KOPT-K1 (cell line): ENCODE results near the gene EXOC3L4.
"Not testable (repeated sequence)": the region's sequence is repeated elsewhere in the genome, so short reads cannot be mapped to it uniquely, and the experiment has no call there.

Source experiments
- H3K27ac ChIP-seq: fragments of 200-600 bp; sonication (generic); 2 replicates; pipeline ENCODE4 v1.5.1; 2016; ENCODE audit warnings: antibody characterized with exemption, mild to moderate bottlenecking, low read depth, low read length; ENCODE audit not compliant: poor library complexity, severe bottlenecking
- H3K36me3 ChIP-seq: fragments of 200-600 bp; sonication (generic); 2 replicates; pipeline ENCODE4 v1.5.1; 2017; ENCODE audit warnings: antibody characterized with exemption, mild to moderate bottlenecking, low read length, moderate library complexity; ENCODE audit not compliant: insufficient read depth
- H3K9me3 ChIP-seq: fragments of 200-600 bp; sonication (generic); 2 replicates; pipeline ENCODE4 v1.5.1; 2017; ENCODE audit warnings: antibody characterized with exemption, low read length, mild to moderate bottlenecking; ENCODE audit not compliant: insufficient read depth, poor library complexity, severe bottlenecking

The EXOC3L4 gene

DNA sequence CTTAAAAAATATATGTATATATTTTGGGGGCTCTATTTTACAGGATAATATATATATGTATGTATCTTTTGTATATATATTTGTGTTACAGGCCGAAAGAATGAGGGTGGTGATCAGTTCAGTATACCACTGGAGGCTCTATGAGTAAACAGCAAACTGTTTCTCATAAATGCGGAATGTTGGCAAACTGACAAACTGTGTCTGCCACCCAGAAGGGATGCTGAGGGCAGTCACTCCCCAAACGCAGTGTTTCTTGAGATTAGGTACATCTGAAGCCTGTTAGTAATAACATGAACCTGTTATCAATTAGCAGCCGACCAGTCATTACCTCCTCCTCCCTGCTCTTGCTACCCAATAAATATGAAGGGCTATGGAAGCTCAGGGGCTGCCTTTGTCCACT, 49.6 kb downstream of the EXOC3L4 start:
- Histone ChIP-seq H3K27ac (no peak overlapping the region), H3K36me3 (no peaks in the 10 kb centered on the region), H3K9me3 (no peaks in the 10 kb centered on the region)

DNA sequence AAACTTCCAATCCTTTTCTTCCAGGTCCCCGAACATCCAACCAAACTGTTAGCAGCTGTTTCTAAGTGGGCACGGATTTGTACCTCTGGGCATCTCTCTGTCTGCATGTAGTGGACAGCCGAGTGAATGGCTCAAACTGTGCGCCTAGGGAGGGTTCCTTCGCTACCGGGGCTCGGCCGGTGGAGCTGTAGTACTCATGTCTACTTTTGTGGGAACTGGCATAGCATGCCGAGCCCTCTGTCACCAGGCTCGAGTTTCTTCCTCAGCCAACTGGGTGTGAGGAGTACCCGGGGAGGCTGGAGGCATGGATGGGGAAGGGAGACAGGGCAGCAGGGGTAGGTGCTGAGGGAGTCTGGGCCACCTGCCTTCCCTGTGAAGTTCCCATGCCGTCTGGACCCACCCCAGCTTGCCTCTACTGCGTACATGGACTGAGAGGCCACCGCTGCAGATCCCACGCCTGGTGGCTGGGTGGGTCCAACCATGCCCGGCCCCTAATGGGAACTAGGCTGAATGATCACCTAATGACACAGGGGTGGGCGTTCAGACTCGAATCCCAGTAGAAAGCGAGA, 51.7 kb downstream of the EXOC3L4 start:
- H3K36me3 ChIP-seq: no peaks in the 10 kb centered on the region
- H3K27ac ChIP-seq: no peak overlapping the region
- H3K9me3 ChIP-seq: no peaks in the 10 kb centered on the region

- no peak overlapping the region for H3K27ac ChIP-seq
- H3K36me3 ChIP-seq: no peaks in the 10 kb centered on the region
- no peaks in the 10 kb centered on the region for H3K9me3 ChIP-seq
Measured at GRCh38 chr14:103149351-103150237, 55.1 kb downstream of the EXOC3L4 start.

DNA sequence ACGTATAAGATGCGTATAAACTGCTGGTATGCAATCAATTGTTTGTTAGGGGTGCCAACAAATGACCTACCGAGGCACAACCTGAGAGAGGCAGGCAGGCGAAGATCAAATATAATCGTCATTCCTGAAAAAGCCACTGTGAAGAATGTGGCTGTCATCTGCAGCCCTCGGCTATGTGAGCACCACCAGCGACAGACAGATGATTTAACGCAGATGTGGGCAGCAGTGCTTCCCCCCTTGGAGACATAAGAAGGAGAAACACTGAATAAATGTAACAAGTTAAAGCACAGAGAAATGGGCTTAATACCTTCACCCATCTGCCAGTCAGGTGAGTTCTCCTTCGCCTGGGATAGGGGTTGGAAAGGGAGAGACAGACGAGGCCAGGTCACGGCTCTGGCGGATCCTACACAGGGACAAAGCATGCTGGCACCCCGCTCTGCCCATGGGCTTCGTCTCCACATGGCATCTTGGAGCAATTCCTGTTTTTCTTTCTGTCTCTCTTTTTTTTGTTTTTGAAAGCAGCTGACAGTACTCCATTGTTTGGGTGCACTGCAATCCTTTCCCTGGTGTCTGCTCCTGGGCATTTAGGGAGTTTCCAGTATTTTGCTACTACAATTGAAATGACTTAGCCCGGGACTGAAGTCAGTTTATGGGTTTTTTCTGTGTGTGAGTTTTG, 56.9 kb downstream of the EXOC3L4 start:
- H3K36me3 ChIP-seq: no peaks in the 10 kb centered on the region
- H3K9me3 ChIP-seq: no peaks in the 10 kb centered on the region
- H3K27ac ChIP-seq: no peak overlapping the region

- H3K27ac ChIP-seq: no peak overlapping the region
- no peaks in the 10 kb centered on the region for H3K36me3 ChIP-seq
- no peaks in the 10 kb centered on the region for H3K9me3 ChIP-seq
Measured at GRCh38 chr14:103155010-103155409, 60.5 kb downstream of the EXOC3L4 start.

DNA sequence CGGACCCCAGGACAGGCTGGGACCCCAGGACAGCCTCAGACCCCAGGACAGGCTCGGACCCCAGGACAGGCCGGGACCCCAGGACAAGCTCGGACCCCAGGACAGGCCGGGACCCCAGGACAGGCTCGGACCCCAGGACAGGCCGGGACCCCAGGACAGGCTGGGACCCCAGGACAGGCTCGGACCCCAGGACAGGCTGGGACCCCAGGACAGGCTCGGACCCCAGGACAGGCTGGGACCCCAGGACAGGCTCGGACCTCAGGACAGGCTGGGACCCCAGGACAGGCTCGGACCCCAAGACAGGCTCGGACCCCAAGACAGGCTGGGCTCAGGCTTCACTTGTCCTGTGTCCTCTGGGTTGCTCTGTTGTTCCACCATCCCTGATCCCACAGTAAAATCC, 60.9 kb downstream of the EXOC3L4 start:
- H3K9me3 ChIP-seq, H3K27ac ChIP-seq, H3K36me3 ChIP-seq: not testable (repeated sequence)

- H3K9me3 ChIP-seq: no peaks in the 10 kb centered on the region
- H3K27ac ChIP-seq: no peak overlapping the region
- no peaks in the 10 kb centered on the region for H3K36me3 ChIP-seq
Measured at GRCh38 chr14:103155826-103156394, 61.4 kb downstream of the EXOC3L4 start.

DNA sequence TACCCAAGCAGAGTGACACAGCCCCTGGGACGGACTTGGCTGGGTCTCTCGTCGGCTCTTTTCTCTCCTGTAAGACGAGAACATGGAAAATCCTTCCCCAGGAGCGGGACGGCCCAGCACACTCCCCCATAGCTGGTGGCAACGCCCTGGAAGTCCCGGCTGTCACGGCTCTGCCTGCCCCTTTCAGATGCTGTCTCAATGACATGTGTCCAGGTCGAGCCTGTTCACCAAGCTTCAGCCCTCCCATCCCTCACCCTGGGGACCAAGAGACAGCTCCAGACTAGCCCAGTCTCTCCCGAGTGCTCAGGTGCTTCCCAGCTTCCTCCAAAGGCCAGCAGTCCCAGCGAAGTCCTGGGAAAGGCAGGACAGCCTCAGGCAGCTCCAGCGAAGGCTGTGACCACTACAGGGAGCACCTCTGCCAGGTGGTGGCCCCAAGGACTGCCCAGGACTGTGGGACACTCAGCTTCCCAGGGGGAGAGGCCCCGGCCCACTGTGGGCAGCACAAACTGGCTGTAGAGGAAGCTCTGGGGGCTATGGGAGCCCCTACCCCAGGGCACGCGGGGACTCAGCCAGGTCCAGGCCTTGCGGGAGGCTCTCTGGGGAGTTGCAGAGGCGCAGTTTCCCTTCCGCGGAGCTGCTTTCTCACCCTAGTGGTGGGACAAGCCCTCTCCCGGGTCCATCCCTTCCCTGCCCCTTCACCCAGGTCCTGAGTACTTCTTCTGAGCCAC, 62.3 kb downstream of the EXOC3L4 start:
- Histone ChIP-seq H3K9me3 (peaks cover 8% of the 10 kb centered on the region), H3K27ac (no peak overlapping the region), H3K36me3 (no peaks in the 10 kb centered on the region)

DNA sequence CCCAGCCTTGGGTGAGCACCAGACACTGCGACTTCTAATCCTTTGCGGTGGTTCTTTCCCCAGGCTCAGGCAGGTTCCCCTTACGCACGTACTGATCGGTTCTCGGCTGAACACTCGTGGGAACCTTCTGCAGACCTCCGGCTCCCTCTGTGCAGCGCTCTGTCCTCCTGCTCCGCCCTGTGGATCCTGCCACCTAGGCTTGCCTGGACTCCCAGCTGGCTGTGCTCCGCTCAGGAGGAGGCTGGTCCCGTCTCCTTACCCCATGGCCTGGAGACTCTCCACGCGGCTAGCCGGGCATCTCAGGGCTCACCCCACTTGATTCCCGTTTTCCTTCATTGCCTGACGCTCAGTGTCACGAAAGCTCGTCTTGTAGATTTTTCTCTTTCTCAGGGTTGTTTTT, 63.4 kb downstream of the EXOC3L4 start:
- H3K36me3 ChIP-seq: no peaks in the 10 kb centered on the region
- H3K9me3 ChIP-seq: peaks cover 19% of the 10 kb centered on the region
- H3K27ac ChIP-seq: no peak overlapping the region

DNA sequence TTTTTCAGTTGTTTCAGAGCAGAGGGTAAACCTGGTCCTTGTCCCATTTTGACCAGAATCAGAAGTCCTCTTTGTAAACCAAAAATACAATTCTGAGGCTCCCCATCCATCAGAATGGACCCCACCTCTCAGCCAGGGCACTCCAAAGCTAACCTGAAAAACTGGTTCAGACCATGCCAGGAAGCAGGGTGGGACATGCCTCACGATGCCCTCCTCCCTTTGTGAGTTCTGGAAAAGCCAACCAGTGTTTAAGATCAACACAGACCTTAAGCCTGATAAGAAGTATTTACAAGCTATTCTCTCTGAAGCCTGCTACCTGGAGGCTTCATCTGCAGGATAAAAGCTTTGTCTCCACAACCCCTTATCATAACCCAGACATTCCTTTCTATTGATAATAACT, 64.2 kb downstream of the EXOC3L4 start:
- Histone ChIP-seq H3K27ac (no peak overlapping the region), H3K9me3 (peaks cover 23% of the 10 kb centered on the region), H3K36me3 (no peaks in the 10 kb centered on the region)
